ENCODE measurements around the gene PITPNM2.

DNA sequence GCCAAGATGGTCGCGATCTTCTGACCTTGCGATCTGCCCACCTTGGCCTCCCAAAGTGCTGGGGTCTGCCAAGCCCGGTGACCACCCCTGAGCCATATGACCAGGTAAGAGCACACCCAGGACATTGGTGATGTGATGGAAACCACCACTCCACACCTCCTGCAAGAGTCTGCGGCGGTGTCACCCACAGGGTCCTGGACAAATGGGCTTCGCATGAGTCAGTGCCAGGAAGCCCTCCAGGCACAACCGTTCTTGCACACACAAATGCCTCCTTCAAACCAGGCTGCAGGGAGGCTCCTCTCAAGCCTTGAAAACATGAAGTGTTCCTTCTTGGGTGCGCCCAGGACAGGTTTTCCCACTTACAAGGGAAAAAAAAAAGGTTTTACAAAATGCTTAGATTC, 16.6 kb downstream of the PITPNM2 start:
- TF ChIP-seq, protein P1, sequence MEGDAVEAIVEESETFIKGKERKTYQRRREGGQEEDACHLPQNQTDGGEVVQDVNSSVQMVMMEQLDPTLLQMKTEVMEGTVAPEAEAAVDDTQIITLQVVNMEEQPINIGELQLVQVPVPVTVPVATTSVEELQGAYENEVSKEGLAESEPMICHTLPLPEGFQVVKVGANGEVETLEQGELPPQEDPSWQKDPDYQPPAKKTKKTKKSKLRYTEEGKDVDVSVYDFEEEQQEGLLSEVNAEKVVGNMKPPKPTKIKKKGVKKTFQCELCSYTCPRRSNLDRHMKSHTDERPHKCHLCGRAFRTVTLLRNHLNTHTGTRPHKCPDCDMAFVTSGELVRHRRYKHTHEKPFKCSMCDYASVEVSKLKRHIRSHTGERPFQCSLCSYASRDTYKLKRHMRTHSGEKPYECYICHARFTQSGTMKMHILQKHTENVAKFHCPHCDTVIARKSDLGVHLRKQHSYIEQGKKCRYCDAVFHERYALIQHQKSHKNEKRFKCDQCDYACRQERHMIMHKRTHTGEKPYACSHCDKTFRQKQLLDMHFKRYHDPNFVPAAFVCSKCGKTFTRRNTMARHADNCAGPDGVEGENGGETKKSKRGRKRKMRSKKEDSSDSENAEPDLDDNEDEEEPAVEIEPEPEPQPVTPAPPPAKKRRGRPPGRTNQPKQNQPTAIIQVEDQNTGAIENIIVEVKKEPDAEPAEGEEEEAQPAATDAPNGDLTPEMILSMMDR (IDR thresholded peaks at IDR 0.05), result no peak
- TF ChIP-seq POLR2A (IDR thresholded peaks at IDR 0.05), result no peak
- no peak for TF ChIP-seq POLR2AphosphoS5 (IDR thresholded peaks at IDR 0.05)
- TF ChIP-seq EP300 (IDR thresholded peaks at IDR 0.05), result no peak
